ENCODE measurements around the gene RRH.
"Not testable (repeated sequence)": the region's sequence is repeated elsewhere in the genome, so short reads cannot be mapped to it uniquely, and the experiment has no call there.

Gene RRH, protein sequence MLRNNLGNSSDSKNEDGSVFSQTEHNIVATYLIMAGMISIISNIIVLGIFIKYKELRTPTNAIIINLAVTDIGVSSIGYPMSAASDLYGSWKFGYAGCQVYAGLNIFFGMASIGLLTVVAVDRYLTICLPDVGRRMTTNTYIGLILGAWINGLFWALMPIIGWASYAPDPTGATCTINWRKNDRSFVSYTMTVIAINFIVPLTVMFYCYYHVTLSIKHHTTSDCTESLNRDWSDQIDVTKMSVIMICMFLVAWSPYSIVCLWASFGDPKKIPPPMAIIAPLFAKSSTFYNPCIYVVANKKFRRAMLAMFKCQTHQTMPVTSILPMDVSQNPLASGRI

GRCh38 chr4:109827672-109828071 is at the start of gene RRH:
RRH (plus strand) TSS chr4:109827972; CDS start chr4:109828028, 56 bp downstream.
- no peak for ATAC-seq
- Mint-ChIP-seq H3K4me3 (no peak within 1 kb of the TSS), H3K4me1 (no peaks in the 10 kb centered on the region), H3K36me3 (peaks cover 19% of the 10 kb centered on the region), H3K9me3 (no peaks in the 10 kb centered on the region), H3K27me3 (no peaks in the 10 kb centered on the region), H3K27ac (no peak within 1 kb of the TSS)

DNA sequence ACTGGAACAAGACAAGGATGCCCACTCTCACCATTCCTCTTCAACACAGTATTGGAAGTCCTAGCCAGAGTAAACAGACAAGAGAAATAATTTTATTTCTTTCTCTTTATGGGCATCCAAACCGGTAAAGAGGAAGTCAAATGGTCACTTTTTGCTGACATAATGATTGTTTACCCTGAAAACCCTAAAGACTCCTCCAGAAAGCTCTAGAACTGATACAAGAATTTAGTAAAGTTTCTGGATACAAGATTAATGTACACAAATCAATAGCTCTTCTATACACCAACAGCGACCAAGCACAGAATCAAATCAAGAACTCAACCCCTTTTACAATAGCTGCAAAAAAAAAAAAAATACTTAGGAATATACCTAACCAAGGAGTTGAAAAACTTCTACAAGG is 45.7 kb upstream of the RRH start:
- H3K4me3 Mint-ChIP-seq, H3K4me1 Mint-ChIP-seq, H3K36me3 Mint-ChIP-seq, ATAC-seq, H3K27ac Mint-ChIP-seq, H3K9me3 Mint-ChIP-seq, H3K27me3 Mint-ChIP-seq: not testable (repeated sequence)

- Mint-ChIP-seq H3K36me3 (no peaks in the 10 kb centered on the region), H3K9me3 (peaks cover 3% of the 10 kb centered on the region), H3K27ac (no peak overlapping the region), H3K27me3 (no peaks in the 10 kb centered on the region), H3K4me3 (no peak overlapping the region), H3K4me1 (no peaks in the 10 kb centered on the region)
- no peak for ATAC-seq
Observed at GRCh38 chr4:109786846-109787245, 40.9 kb upstream of the RRH start.

DNA sequence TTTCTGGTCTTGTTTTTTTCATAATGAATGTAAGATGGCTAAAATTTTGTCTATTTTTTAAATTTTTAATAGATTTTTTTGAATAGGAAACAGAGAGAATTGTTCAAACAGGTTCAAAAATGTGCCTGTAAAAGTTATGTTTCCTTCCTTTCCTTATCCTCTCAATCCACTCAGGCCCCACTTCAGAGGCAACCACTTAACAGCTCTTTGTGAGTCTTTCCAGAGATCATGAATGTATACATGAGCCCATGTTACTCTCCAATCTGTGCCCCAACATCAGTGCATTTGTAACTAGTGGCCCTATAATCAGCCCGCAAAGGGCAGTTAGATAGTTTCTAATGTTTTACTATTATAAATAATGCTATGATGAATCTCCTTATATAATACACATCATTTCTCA is 40.0 kb upstream of the RRH start:
- Mint-ChIP-seq H3K36me3 (no peaks in the 10 kb centered on the region), H3K4me3 (no peak overlapping the region), H3K27ac (no peak overlapping the region), H3K9me3 (peaks cover 3% of the 10 kb centered on the region), H3K27me3 (peaks cover 5% of the 10 kb centered on the region), H3K4me1 (no peaks in the 10 kb centered on the region)
- no peak for ATAC-seq

GRCh38 chr4:109795059-109795458 is 32.7 kb upstream of the RRH start:
- Mint-ChIP-seq H3K36me3 (peaks cover 6% of the 10 kb centered on the region), H3K4me3 (no peak overlapping the region), H3K9me3 (peaks cover 9% of the 10 kb centered on the region), H3K27ac (no peak overlapping the region), H3K4me1 (no peaks in the 10 kb centered on the region), H3K27me3 (peaks cover 28% of the 10 kb centered on the region)
- ATAC-seq: no peak

DNA sequence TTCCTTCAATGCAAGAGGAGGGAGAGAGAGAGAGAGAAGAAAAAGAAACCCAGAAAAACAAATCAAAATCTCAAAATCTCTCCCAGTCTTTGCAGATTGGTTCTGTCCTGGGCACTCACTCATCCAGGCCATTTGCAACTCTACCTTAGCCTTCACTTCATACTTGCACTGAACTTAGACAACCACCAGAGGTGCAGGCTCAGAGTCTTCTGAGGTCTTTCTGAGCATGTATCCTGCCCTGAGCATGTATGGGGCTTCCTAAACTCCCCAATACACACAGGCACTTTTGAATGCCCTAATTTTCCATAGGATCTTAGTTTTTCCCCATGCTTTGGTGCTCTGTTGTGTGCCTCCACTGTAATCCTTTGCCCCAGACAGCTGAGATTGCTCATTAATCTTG is 28.9 kb upstream of the RRH start:
- H3K36me3 Mint-ChIP-seq: peaks cover 6% of the 10 kb centered on the region
- ATAC-seq: peak; percentile 41
- no peak overlapping the region for H3K4me3 Mint-ChIP-seq
- peaks cover 9% of the 10 kb centered on the region for H3K9me3 Mint-ChIP-seq
- H3K27me3 Mint-ChIP-seq: peaks cover 16% of the 10 kb centered on the region
- H3K4me1 Mint-ChIP-seq: no peaks in the 10 kb centered on the region
- no peak overlapping the region for H3K27ac Mint-ChIP-seq

DNA sequence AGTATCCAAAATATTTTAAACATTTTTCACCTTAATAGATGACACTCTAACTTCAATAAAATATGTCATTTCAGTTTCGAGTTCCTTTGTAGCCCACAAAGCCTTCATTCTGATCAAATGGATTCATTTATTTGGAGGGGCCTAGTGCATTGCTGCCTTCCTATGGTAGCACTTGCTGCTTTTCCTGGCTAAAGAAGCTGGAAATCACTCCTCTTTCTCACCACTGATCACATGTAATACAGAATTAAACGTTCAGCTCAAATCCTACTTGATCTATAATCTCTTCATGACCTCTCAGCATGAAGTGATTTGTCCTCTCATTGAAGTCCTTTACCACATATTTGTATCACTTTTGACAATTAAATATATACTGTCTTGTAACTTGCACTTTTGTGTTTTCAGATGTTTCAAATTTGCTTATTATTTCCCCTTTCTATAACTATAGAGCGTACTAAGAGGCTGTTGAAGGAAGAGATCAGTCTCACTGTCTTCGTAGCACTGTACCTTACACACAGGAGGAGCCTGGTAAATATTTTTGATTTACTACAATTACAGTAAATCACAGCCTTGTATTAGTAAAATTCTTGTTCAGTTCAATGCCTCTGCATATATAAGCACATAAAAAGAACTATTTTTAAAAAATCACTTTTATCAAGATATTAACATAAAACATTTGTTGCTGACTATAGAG is 26.5 kb upstream of the RRH start:
- Mint-ChIP-seq H3K9me3 (no peaks in the 10 kb centered on the region), H3K36me3 (no peaks in the 10 kb centered on the region), H3K27ac (no peak overlapping the region), H3K4me1 (no peaks in the 10 kb centered on the region), H3K27me3 (peaks cover 9% of the 10 kb centered on the region), H3K4me3 (no peak overlapping the region)
- no peak for ATAC-seq

- Mint-ChIP-seq H3K27me3 (peaks cover 9% of the 10 kb centered on the region), H3K36me3 (no peaks in the 10 kb centered on the region), H3K4me3 (no peak within 1 kb of the TSS), H3K4me1 (no peaks in the 10 kb centered on the region), H3K27ac (no peak within 1 kb of the TSS), H3K9me3 (no peaks in the 10 kb centered on the region)
- ATAC-seq: no peak
Observed at GRCh38 chr4:109801895-109802319, 25.9 kb upstream of the RRH start, which contains the start of gene CFI. CFI (minus strand) TSS chr4:109801999; CDS start chr4:109801971, 28 bp downstream.

- Mint-ChIP-seq H3K36me3 (no peaks in the 10 kb centered on the region), H3K4me3 (no peak overlapping the region), H3K4me1 (no peaks in the 10 kb centered on the region), H3K27me3 (peaks cover 17% of the 10 kb centered on the region), H3K9me3 (no peaks in the 10 kb centered on the region), H3K27ac (no peak overlapping the region)
- no peak for ATAC-seq
Observed at GRCh38 chr4:109803924-109804571, 23.7 kb upstream of the RRH start.

GRCh38 chr4:109809655-109810054 is 18.1 kb upstream of the RRH start:
- Mint-ChIP-seq H3K9me3 (no peaks in the 10 kb centered on the region), H3K27ac (no peak overlapping the region), H3K27me3 (peaks cover 17% of the 10 kb centered on the region), H3K4me3 (no peak overlapping the region), H3K4me1 (peaks cover 3% of the 10 kb centered on the region), H3K36me3 (no peaks in the 10 kb centered on the region)
- ATAC-seq: no peak

DNA sequence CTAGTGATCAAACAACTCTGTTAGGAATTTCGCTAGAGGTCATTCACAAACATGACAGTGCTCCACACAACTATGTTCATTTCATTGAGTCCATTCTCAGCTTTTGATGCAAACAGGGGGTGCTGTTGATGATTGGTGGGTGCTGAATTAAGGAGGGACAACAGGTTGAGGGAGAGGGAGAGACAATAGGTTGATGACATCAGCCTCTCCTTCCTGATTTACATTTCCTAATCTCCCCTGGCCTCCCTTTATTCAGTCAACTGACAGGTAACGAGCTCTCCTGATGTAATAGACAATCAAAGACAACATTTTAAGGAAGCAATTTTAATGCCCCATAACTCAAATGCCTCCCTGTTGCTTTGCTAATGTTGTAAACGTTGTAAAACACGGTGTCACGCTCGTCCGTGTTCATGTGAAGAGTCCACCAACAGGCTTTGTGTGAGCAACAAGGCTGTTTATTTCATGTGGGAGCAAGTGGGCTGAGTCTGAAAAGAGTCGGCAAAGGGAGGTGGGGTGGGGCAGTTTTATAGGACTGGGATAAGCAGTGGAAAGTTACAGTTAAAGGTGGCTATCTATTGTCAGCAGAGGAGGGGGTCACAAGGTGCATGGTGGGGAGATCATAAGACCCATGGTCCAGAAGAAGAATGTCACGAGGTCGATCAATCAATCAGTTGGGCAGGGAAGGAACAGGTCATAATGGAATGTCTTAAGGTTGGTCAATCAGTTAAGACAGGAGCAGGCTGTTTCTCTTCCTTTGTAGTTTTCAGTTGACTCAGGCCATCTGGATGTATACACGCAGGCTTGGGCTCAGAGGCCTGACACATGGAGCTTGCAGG is 17.0 kb upstream of the RRH start:
- Mint-ChIP-seq H3K27ac (no peak overlapping the region), H3K36me3 (peaks cover 4% of the 10 kb centered on the region), H3K9me3 (no peaks in the 10 kb centered on the region), H3K4me1 (peaks cover 11% of the 10 kb centered on the region), H3K4me3 (no peak overlapping the region), H3K27me3 (peaks cover 8% of the 10 kb centered on the region)
- no peak for ATAC-seq

GRCh38 chr4:109811707-109812106 is 16.1 kb upstream of the RRH start:
- no peak overlapping the region for H3K4me3 Mint-ChIP-seq
- ATAC-seq: no peak

DNA sequence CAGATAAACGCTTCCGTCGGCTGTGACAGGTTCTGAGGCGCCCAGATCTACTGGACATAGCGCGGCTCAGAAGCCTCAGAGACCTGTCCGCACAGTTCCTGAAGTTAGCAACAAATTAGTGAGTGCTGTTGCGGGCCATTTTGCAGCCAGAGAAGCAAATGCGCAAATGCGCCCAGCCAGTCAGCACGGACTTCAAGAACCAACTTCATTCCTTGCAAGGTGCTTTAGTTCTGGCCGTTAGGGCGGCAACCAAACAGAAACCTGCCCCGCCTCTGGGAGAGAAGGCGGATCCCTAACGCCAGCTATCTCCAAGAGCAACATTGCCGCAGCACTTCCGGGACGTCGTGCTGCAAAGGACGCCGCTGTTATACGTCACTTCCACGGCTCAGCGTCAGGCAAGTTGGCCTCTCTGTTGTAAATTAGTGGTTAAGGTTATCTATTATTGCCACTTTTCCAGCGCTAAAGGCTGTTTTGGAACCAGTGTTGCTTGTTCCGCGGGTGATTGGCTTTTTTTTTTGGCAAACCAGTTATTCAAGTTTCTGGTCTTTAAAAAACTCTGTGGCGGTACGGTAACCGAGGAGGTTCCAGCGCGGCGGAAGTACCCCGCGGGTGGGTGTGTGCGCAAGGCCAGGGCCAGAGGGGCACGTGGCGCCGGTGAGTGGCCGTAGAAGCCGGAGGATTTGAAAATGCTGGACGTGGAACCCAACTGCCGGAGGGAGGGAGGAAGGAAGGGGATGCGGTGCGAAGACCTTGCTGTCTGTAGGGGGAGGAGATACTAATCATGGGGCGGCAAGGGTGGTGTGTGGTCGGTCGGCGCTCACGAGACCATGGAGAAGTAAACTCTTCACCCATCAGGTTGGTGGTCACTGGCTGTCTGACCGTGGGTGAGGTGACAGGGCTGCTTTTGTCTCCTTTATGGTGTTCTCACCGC is 12.4 kb upstream of the RRH start, which contains the start of gene GAR1:
TSS of gene GAR1 (plus strand) at position 612 of the 931 bp plus-strand sequence. CDS start 403 bp downstream, outside the sequence.
- H3K27ac Mint-ChIP-seq: peak within 1 kb of the TSS; percentile 95
- peaks cover 39% of the 10 kb centered on the region for H3K36me3 Mint-ChIP-seq
- no peaks in the 10 kb centered on the region for H3K9me3 Mint-ChIP-seq
- ATAC-seq: peak; percentile 100
- H3K4me3 Mint-ChIP-seq: peak within 1 kb of the TSS; percentile 98
- no peaks in the 10 kb centered on the region for H3K27me3 Mint-ChIP-seq
- H3K4me1 Mint-ChIP-seq: peaks cover 39% of the 10 kb centered on the region

More at GRCh38 chr4:109811707-109812106, 16.1 kb upstream of the RRH start:
- H3K9me3 Mint-ChIP-seq: no peaks in the 10 kb centered on the region
- H3K4me1 Mint-ChIP-seq: peaks cover 20% of the 10 kb centered on the region
- peaks cover 11% of the 10 kb centered on the region for H3K36me3 Mint-ChIP-seq
- peaks cover 8% of the 10 kb centered on the region for H3K27me3 Mint-ChIP-seq
- no peak overlapping the region for H3K27ac Mint-ChIP-seq

- Mint-ChIP-seq H3K36me3 (peaks cover 46% of the 10 kb centered on the region), H3K27ac (peak overlapping the region; percentile 95), H3K4me3 (peak overlapping the region; percentile 98), H3K27me3 (no peaks in the 10 kb centered on the region), H3K9me3 (no peaks in the 10 kb centered on the region), H3K4me1 (peaks cover 46% of the 10 kb centered on the region)
- no peak for ATAC-seq
Observed at GRCh38 chr4:109816082-109816442, 11.7 kb upstream of the RRH start.
